Glutamatergic neuron (in vitro differentiated cells): ENCODE data around the gene CAMTA1. TPM values are rescaled to one million over a fixed set of nuclear protein-coding genes. Genes with fewer than 3 reads are reported as not detected.

ENCODE experiments used
- DNase-seq: peaks from one replicate; pipeline ENCODE4 v3.0.0; 2022
- H3K27ac Mint-ChIP-seq: one replicate; pipeline ENCODE4 v1.8.0; 2020; ENCODE audit warnings: mild to moderate bottlenecking, mixed read lengths, inconsistent platforms; ENCODE audit not compliant: unreplicated experiment
- H3K27me3 Mint-ChIP-seq: one replicate; pipeline ENCODE4 v1.8.0; 2020; ENCODE audit warnings: mild to moderate bottlenecking, moderate library complexity, mixed read lengths, inconsistent platforms; ENCODE audit not compliant: unreplicated experiment
- H3K36me3 Mint-ChIP-seq: one replicate; pipeline ENCODE4 v1.8.0; 2020; ENCODE audit warnings: mild to moderate bottlenecking, mixed read lengths, inconsistent platforms; ENCODE audit not compliant: unreplicated experiment
- H3K4me1 Mint-ChIP-seq: one replicate; pipeline ENCODE4 v1.8.0; 2020; ENCODE audit warnings: mild to moderate bottlenecking, low read depth, mixed read lengths, inconsistent platforms; ENCODE audit not compliant: unreplicated experiment
- H3K4me3 Mint-ChIP-seq: one replicate; pipeline ENCODE4 v1.8.0; 2020; ENCODE audit warnings: mild to moderate bottlenecking, mixed read lengths, inconsistent platforms; ENCODE audit not compliant: unreplicated experiment
- H3K9me3 Mint-ChIP-seq: one replicate; pipeline ENCODE4 v1.8.0; 2020; ENCODE audit warnings: mild to moderate bottlenecking, moderate library complexity, mixed read lengths, inconsistent platforms; ENCODE audit not compliant: unreplicated experiment
- CTCF ChIP-seq: fragments of 200-600 bp; sonication (generic); IDR thresholded peaks from one replicate; pipeline ENCODE4 v1.5.0; 2021; ENCODE audit not compliant: partially characterized antibody, unreplicated experiment
- total RNA-seq: library from RNA; stranded (reverse); fragmentation: NEBNext Ultra II Directional; extraction: Animal tissue kit (Norgen Biotek cat#: 25700); gene quantifications from one replicate; pipeline ENCODE4 v1.2.1, GENCODE V29; 2021; ENCODE audit not compliant: unreplicated experiment

The CAMTA1 gene
- total RNA-seq, 1 donor from 2014 or later = 77.2 TPM

GRCh38 chr1:7497107-7497637, 711.9 kb downstream of the CAMTA1 start:
- Mint-ChIP-seq H3K36me3 (no peaks in the 10 kb centered on the region), H3K27ac (no peak overlapping the region), H3K4me3 (no peak overlapping the region), H3K4me1 (peaks cover 27% of the 10 kb centered on the region), H3K27me3 (peaks cover 4% of the 10 kb centered on the region), H3K9me3 (peaks cover 9% of the 10 kb centered on the region)
- DNase-seq = no peak
- no peak for TF ChIP-seq CTCF

GRCh38 chr1:7500381-7501083, 715.3 kb downstream of the CAMTA1 start:
- H3K4me3 Mint-ChIP-seq = no peak overlapping the region

GRCh38 chr1:7501084-7501491, 715.8 kb downstream of the CAMTA1 start:
- no peaks in the 10 kb centered on the region for H3K27me3 Mint-ChIP-seq
- H3K4me3 Mint-ChIP-seq = no peak overlapping the region
- H3K36me3 Mint-ChIP-seq = no peaks in the 10 kb centered on the region
- no peak for TF ChIP-seq CTCF
- peaks cover 3% of the 10 kb centered on the region for H3K9me3 Mint-ChIP-seq
- DNase-seq = peak; percentile 64
- peaks cover 12% of the 10 kb centered on the region for H3K4me1 Mint-ChIP-seq
- no peak overlapping the region for H3K27ac Mint-ChIP-seq

More at GRCh38 chr1:7500381-7501083, 715.3 kb downstream of the CAMTA1 start:
- H3K27ac Mint-ChIP-seq = no peak overlapping the region
- H3K27me3 Mint-ChIP-seq = no peaks in the 10 kb centered on the region
- no peak for DNase-seq
- H3K36me3 Mint-ChIP-seq = no peaks in the 10 kb centered on the region
- H3K9me3 Mint-ChIP-seq = peaks cover 3% of the 10 kb centered on the region
- TF ChIP-seq CTCF = no peak
- peaks cover 13% of the 10 kb centered on the region for H3K4me1 Mint-ChIP-seq

GRCh38 chr1:7501723-7502603, 716.7 kb downstream of the CAMTA1 start:
- Mint-ChIP-seq H3K4me3 (no peak overlapping the region), H3K9me3 (peaks cover 3% of the 10 kb centered on the region), H3K27me3 (no peaks in the 10 kb centered on the region), H3K27ac (no peak overlapping the region), H3K36me3 (no peaks in the 10 kb centered on the region), H3K4me1 (peaks cover 8% of the 10 kb centered on the region)
- no peak for DNase-seq
- no peak for TF ChIP-seq CTCF
